HepG2 (cell line): ENCODE results near the gene ABI3BP.

Experiments used
- CEBPG ChIP-seq: IDR thresholded peaks from 2 replicates; pipeline ENCODE4 v1.6.1; 2016
- DNMT3B ChIP-seq: conservative IDR thresholded peaks from 2 replicates; pipeline ENCODE4 v1.6.1; 2016; ENCODE audit warnings: missing biosample characterization, control low read depth
- ELF4 ChIP-seq: sonication (generic); formaldehyde crosslinking; IDR thresholded peaks from 2 replicates; pipeline ENCODE4 v1.5.0; 2020; ENCODE audit warnings: missing genetic modification reagents, mild to moderate bottlenecking, moderate library complexity, borderline replicate concordance
- EP300 ChIP-seq, 3 experiments: sonication (generic) in 1 of 3; formaldehyde crosslinking in 1 of 3; IDR thresholded peaks; 2 replicates each; pipeline versions ENCODE4 v1.5.1 to v1.6.1; 2011 to 2020; ENCODE audit warnings: low read depth in 2 of 3, low read length in 2 of 3, borderline replicate concordance in 1 of 3, improper control_type of control experiment in 1 of 3, mild to moderate bottlenecking in 1 of 3, missing genetic modification reagents in 1 of 3, moderate library complexity in 1 of 3
- FOXO4 ChIP-seq: sonication (generic); formaldehyde crosslinking; conservative IDR thresholded peaks from 2 replicates; pipeline ENCODE4 v1.8.1; 2023; ENCODE audit warnings: missing genetic modification reagents
- HNRNPK ChIP-seq: fragments of 200-400 bp; formaldehyde crosslinking; IDR thresholded peaks from 2 replicates; pipeline ENCODE4 v1.6.1; 2018; ENCODE audit warnings: low read length, low read depth, moderate library complexity, mild to moderate bottlenecking; ENCODE audit not compliant: poor library complexity, severe bottlenecking
- TMF1 ChIP-seq: sonication (generic); formaldehyde crosslinking; IDR thresholded peaks from 2 replicates; pipeline ENCODE4 v1.8.1; 2022; ENCODE audit warnings: low read depth, missing genetic modification reagents
- ZNF333 ChIP-seq: sonication (generic); formaldehyde crosslinking; IDR thresholded peaks from 2 replicates; pipeline ENCODE4 v1.4.0; 2020; ENCODE audit warnings: mild to moderate bottlenecking, missing genetic modification reagents, borderline replicate concordance
- ZNF512B ChIP-seq: sonication (generic); formaldehyde crosslinking; IDR thresholded peaks from 2 replicates; pipeline ENCODE4 v1.5.1; 2020; ENCODE audit warnings: missing genetic modification reagents, mild to moderate bottlenecking, borderline replicate concordance

GRCh38 chr3:100868894-100869293 lies 124.3 kb downstream of the ABI3BP start:
- no peak for TF ChIP-seq ZNF512B (CRISPR knock-in tag)
- TF ChIP-seq HNRNPK = no peak
- no peak for TF ChIP-seq ELF4
- TF ChIP-seq DNMT3B (CRISPR knock-in tag) = no peak
- TF ChIP-seq FOXO4 (CRISPR knock-in tag) = no peak
- TF ChIP-seq ZNF333 (CRISPR knock-in tag) = no peak
- TF ChIP-seq TMF1 (CRISPR knock-in tag) = no peak
- no peak for TF ChIP-seq EP300 (IDR thresholded peaks at IDR 0.05; ENCODE audit: low read depth in 2 of 2, low read length in 2 of 2)
- TF ChIP-seq EP300 (CRISPR knock-in tag; IDR thresholded peaks at IDR 0.05; ENCODE audit: borderline replicate concordance) = no peak
- no peak for TF ChIP-seq CEBPG (CRISPR knock-in tag)
